ENCODE results near the gene CCDC40.

- TF ChIP-seq, protein P1, sequence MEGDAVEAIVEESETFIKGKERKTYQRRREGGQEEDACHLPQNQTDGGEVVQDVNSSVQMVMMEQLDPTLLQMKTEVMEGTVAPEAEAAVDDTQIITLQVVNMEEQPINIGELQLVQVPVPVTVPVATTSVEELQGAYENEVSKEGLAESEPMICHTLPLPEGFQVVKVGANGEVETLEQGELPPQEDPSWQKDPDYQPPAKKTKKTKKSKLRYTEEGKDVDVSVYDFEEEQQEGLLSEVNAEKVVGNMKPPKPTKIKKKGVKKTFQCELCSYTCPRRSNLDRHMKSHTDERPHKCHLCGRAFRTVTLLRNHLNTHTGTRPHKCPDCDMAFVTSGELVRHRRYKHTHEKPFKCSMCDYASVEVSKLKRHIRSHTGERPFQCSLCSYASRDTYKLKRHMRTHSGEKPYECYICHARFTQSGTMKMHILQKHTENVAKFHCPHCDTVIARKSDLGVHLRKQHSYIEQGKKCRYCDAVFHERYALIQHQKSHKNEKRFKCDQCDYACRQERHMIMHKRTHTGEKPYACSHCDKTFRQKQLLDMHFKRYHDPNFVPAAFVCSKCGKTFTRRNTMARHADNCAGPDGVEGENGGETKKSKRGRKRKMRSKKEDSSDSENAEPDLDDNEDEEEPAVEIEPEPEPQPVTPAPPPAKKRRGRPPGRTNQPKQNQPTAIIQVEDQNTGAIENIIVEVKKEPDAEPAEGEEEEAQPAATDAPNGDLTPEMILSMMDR (conservative IDR thresholded peaks at IDR 0.05; ENCODE audit: low read length): no peak
- no peak for TF ChIP-seq EZH2phosphoT487 (IDR thresholded peaks at IDR 0.05; ENCODE audit: borderline replicate concordance, low read depth, low read length)
Observed at GRCh38 chr17:79996291-79996690, 40.2 kb upstream of the CCDC40 start.
